ENCODE data around the gene NIPAL4.

Gene NIPAL4

DNA sequence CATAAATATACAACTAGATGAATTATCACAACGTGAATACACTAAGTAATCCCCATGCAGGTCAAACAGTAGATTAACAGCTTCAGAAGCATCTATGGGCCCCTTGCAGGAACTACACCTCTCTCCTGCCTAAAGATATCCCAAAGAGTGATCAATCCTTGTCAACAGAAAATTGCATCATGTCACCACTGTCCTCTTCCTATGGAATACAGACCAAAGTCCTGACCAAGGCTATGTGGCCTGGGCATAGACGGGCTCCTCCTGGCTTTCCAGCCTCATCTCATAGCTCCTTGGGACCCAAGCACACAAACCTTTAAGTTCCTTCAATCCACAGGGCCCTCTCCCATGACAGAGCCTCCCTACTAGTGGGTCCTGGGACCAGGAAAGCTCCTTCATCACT lies 25.3 kb downstream of the NIPAL4 start:
- DNase-seq (ENCODE audit: low read depth in 2 of 2): no peak

DNA sequence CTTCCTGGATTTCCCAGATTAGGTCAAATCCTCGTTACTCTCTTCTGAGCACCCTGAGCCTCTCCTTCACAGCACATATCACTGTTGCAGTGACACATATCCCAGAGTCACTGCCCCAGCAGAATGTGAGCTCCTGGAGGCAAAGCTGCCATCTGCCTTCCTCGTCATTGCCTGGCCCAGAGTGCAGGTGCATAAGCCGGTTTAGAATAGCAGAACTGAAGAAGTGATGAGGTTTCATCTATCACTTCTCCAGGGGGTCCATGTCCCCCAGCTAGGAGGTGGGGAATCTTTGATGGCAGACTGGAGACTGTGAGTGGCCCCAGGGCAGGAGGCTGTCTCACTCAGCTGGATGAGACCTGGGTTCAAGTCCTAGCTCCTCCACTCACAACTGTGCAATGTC lies 25.8 kb downstream of the NIPAL4 start:
- no peak for DNase-seq (ENCODE audit: low read depth in 2 of 2)

DNA sequence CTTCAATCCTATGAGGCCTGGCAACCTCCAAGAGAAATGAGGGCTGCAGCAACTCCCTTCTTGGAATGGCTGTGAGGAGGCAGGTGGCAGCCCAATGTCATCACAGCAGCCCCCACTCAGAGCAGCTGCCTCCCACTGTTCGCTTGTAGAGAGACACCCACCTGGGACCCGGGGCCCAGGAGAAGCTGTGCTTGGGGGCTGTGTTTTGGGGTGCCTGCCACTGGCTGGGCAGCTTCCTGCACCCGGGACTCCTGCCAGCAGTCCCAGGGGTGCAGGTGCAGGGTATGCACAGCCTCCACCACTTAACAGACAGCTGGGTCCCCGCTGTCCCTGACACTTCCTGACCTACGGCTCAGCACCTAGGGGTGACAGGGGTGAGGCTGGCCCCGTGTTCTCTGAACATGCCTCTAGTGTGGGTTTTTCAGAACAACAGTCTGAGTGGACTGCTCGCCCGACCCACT lies 26.2 kb downstream of the NIPAL4 start:
- no peak for DNase-seq (ENCODE audit: low read depth in 2 of 2)

DNA sequence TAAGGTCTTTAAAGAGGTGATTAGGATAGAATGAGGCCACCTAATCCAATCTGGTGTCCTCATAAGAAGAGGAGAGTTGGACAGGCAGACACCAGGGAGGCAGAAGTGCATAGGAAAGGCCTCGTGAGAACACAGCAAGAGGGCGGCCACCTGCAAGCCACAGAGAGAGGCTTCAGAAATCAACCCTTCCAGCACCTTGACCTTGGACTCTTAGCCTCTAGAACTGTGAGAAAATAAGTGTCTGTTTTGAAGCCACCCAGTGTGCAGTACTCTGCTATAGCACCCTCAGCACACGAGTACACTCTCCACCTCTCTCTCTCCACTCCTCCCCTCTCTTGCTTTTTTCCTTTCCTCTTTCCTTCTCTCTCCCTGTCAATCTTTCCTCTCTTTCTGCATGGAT lies 26.8 kb downstream of the NIPAL4 start:
- no peak for DNase-seq (ENCODE audit: low read depth in 2 of 2)

DNA sequence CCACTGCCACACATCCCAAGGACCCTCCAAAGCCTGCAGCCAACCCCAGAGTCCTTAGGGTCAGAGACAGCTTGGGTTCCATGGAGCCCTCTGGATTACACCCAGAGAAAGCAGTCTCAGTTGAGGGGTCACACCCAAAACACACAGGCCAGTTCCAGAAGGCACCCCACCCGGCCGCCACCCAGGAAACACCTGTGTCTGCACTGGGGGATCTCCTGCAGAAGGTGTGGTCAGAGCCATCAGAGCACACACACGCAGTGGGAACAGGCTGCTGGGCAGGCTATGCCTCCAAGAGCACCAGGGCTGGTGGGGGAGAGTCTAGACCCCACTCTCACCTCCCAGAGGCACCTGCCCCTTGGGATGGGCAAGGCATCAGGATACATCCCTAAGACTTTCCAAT lies 27.3 kb downstream of the NIPAL4 start:
- DNase-seq (ENCODE audit: low read depth in 2 of 2): no peak

DNA sequence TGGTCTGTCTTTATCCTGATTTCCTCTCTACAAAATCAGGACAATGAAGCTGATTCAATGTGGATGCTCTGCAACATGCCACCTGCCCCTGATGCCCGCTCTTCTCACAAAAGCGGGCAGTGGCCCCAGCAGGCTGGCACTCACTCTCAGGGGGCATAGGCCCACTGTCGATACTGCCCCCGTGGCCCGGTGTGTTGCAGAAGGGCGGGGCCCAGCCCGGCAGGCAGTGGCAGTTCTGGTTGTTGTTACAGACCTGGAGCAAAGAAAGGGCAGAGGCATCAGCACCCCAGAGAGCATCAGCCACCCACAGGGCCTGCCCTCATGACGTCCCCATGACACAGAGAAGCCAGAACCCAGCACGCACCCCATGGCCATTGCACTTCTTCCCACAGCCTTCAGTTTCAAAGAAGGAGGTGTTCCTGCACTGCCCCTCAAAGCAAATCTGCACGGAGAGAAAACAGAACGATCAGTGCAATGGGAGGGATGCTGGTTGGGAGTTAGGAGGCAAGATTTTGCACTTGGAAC lies 31.5 kb downstream of the NIPAL4 start:
- no peak for DNase-seq (ENCODE audit: low read depth in 2 of 2)

DNA sequence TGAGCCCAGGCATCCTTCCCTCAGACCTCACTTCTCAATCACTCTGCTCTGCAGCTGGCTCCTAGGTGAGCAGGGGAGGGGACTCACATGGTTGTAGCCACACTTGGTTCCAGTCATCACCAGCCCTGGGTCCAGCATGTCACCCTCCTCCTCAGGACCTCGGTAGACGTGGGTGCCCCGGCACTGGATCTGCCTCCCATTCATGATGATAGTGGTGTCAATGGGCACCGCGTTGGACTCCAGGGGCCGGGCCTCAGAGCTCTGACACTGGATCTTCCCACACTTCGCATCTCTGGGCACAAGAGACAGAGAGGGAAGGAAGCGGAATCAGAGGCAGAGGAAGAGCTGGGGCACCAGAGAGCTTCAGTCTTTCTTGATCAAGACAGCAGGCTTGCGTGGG lies 32.9 kb downstream of the NIPAL4 start:
- DNase-seq (ENCODE audit: low read depth in 2 of 2): no peak

DNA sequence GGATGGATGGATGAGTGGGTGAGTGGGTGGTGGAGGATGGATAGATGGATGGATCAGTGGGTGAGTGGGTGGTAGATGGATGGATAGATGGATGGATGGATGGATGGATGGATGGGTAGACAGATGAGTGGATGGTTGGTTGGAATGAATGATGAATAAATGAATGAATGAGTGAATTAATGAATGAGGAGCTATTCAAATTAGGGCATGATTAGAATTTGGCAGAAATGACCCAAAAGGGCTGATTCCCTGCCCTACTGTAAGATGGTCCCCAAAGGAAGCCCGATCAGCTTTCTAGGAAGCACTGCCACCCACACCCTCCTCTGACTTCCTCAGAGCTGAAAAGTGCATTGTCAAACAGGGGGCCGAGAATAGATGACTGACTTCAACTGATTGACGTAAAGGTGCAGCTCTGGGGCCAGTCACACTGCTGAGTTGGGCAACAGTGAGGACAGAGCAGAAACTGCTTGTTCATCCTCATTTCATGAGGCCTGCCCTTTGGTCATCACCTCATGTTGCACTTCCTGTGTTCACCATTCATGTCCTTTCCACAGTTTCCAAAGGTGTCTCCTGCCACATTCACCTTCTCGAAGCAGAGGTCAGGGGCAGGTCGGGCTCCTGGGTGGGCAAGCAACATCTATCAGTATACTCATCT lies 34.3 kb downstream of the NIPAL4 start:
- DNase-seq (ENCODE audit: low read depth in 2 of 2): no peak

DNA sequence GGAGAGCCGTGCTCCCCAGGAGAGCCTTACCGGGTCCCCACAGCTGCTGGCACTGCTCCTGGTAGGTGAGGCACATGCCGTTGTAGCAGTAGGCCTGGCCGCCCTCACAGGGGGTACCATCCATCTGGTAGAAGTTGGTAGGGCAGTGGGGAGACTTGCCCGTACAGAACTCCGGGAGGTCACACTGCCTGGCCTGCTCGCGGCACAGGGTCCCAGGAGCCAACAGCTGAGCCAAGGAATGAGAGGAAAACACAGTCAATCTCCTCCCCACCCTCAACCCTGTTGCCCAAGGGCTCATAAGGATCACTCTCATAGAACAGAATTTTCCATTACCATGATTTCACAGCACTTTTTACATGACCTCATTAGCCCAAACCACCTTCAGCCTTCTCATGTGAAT lies 36.9 kb downstream of the NIPAL4 start:
- no peak for DNase-seq (ENCODE audit: low read depth in 2 of 2)

DNA sequence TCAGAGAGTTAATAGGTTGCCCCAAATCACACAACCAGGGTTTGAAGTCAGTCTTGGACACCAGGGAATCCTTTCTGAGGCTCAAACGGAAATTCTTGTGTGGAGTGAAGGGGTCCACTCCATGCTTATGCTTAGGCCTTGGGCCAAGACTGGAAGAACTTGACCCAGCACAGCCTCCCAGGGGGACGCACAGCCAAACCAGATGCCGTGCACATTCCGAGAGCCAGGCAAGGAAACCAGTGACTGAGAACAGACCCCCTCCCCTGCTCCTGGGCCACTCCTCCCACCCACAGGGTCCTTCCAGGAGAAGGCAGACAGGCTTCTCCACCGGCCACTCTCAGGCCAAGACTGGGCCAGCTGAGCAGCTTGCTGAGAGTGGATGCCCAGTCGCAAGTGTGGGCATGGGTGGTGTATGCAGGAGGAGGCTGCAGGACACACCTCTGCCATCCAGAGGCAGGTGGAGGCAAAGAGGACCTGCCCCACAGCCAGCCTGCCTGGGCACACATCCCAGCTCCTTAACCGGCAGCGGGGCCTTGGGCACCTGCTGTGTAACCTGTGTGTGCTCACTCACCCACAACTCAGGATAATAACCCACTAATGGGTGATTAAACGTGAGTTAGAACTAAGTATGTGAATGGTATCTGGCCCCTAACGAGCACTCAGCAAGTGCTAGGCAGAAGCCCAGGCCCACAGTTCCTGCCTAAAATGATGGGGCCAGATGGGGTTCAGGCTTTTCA lies 38.0 kb downstream of the NIPAL4 start:
- no peak for DNase-seq (ENCODE audit: low read depth in 2 of 2)

DNA sequence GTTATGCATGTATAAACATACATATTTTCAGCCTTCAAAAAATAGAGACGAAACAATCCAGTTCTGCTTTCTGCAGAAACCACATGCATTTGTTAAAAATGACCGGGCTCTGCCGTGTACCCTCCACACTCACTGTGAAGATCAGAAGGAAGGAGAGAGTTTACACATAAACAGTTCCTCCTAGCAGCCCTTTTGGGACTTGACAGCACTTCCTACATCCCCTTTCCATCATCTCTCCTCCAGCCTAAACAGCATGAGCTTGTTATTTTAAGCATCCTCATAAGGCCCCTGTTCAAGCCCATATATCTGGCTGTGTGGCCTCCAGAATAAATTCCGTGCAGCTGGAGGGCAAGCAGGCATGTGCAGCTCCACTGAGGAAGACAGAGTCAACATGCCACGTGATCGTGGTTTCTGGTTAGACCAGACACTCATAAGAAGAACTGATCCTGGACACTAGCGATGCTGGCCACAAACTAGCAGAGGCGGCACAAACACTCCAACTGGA lies 42.2 kb downstream of the NIPAL4 start:
- no peak for DNase-seq (ENCODE audit: low read depth in 2 of 2)

DNA sequence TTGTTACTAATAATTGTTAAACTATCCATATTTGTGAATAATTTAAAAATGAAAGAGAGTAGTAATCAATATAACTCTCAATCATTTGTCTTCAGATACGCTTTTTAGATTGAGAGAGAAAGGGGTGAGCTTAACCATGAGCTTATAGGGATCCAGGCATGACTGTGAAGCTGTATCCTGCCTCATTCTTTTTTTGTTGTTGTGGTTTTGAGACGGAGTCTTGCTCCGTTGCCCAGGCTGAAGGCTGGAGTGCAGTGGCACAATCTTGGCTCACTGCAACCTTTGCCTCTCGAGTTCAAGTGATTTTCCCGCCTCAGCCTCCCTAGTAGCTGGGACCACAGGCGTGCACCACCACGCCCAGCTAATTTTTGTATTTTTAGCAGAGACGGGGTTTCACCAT lies 44.0 kb downstream of the NIPAL4 start:
- no peak for DNase-seq (ENCODE audit: low read depth in 2 of 2)

DNA sequence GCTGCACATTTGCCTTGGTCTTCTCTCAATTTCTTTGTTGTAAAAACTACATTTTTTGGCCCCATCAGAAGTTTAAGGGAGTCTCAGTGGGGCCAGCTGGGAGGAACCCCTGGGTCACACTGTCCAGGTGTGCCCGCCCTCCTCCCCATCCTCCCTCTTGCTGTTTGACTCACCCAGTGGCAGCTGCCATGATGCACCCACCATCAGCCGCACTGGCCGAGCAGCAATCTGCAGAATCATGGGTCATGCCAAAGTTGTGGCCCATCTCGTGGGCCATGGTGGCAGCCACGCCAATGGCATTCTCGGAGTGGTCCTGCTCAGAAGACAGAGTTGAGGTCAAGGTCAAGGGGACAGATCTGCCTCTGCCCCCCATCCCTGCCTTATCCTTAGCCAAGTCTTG lies 45.5 kb downstream of the NIPAL4 start:
- DNase-seq (ENCODE audit: low read depth in 2 of 2): no peak

DNA sequence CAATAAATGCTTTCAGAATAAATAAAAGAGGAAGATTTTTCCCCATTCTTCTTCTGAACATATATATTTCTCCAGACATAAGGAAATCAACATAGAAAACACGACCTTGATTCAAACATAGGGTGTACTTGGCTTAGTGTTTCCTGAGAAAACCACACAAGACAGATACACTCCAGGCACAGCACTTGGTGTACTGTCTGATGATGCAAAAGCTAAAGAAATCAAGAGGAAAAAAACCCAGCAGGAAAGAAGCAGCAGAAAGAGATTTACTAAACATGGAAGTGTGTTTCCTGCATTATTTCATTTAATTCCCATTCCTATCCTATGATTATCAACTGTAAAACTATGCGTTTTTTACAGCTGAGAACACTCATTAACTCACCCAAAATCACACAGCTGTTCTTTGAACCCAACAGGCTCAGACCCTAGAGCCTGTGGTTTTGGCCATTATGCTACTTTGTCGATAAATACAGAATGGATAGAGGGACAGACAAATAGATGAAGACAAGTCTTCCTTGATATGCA lies 46.1 kb downstream of the NIPAL4 start:
- no peak for DNase-seq (ENCODE audit: low read depth in 2 of 2)

DNA sequence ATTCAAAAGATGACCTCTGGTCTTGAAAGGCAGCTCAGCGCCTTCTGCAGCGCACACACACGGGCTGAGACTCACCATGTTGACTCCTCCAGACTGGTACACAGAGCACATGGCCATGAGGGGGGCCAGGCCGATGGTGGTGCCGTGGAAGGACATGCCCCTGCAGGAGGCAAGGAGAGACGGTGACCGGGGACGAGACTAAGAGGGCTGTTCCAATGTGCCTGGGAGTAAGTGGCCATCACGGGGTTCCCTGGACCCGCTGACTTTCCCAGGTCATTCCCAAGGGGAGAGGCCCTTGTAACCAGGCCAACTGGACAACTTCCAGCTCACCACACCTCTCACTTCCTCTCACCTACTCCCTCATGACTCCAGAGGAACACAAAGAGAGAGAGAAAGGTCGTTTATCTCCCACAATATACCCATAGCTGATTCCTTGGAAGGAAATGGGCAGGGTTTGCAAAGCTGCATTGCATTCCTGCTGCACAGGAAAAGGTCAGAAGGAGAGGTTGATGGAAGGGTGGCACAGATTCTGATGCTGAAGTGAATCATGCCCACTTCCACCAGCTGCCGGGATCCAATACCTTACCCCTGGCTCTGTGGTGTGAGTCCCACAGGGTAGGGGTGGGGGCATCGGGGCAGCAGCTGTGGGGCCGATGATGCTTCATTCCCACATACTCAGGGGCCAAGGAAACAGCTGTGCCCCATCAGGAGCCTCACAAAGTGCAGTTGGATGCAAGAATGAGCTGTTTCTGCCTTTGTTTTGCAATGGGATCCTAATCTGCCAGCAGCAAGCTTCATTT lies 47.2 kb downstream of the NIPAL4 start:
- DNase-seq (ENCODE audit: low read depth in 2 of 2): no peak

DNA sequence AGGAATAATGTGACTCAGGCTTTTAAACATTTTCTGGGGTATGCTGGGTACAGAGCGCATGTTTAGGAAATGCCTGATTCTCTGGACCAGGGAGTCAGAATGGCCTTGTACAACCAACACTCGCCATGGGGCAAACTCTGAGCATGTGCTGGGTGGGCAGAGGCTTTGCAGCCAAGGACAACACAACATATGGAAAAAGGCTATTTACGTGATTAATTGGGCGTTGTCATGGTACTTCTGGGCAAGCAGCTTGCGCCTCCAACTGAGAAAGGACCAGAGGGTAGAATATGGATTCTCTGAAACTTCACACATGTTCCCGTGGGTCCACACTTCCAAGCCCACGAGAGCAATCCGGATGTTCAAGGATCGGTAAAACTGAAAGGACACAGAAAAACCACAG lies 49.1 kb downstream of the NIPAL4 start:
- DNase-seq (ENCODE audit: low read depth in 2 of 2): no peak

DNA sequence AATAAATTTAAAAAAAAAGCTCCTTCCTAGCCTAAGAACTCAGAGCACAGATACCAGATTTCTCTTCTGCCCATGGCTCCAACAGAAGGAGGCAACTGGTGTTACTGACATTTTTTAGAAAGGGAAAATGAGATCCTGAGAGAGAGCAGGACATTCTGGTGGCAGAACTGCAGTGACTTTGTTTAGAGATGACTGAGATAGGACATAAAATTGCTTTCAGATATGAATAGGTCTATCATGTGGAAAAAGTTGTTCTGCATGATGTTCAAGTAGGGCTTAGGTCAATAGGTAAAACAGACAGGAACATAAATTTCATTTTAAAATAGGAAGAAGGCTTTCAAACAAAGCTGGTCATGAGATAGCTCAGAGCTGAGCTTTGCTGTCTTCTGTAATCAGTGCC lies 49.6 kb downstream of the NIPAL4 start:
- no peak for DNase-seq (ENCODE audit: low read depth in 2 of 2)

DNA sequence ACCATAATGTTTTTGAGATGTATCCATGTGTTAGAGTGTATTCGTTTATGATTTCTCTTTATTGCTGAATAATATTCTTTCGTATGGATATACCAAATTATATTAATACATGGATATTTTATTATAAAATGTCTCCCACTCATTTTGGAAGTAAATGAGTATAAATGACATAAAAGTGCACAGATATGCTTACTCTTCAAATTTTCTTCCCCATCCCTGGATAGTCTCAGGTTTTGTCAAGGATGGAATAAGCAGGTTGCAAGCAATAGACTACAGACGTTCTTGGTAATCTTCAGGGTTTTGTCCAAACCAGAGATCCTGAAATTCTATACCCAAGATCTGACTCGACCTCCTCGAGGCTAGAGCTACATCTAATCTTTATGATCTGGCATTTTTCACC lies 50.7 kb downstream of the NIPAL4 start:
- DNase-seq (ENCODE audit: low read depth in 2 of 2): no peak

DNA sequence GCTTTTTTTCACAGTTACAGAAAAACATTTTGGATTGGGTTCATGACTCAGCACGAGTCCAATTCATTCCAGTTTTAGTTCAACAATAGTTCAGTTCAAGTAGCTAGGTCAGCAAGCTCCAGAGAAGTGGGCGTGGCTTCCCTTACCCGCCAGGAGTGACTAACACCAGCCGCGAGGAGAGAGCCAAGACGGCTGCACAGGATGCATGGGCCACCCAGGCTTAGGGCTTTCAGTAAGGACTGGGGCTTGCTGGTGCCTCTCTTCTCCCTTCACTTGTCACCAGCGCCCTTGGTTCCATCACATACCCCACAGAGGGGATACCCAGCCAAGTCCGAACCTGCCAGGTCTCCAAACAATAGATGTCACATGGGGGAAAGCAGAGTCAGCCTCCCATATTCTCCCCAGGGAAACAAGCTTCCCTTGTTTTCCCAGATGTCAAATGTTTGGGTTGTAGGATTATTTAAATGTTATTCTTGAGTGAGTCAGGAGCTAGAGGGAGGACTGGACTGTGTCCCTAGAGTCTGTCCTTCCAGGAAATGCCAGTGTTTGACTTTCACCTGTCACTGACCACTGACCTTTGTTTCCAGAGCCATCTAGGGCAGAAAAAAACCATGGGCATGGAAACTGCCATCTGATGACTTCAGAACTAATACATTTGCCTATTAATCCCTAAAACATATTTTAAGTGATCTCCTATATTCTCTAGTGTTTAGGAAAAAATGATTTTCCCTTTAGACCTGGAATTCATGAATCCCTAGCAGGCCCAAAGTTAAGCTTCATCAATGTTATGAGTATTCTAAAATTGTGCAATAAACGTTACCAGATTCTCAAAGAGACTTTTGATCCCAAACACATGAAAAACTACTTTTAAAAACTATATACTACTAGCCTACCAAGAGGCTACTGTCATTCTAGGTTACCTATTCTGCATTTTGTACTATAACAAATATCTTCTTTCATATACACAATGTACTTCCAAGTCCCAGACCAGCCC lies 51.9 kb downstream of the NIPAL4 start:
- DNase-seq (ENCODE audit: low read depth in 2 of 2): no peak

DNA sequence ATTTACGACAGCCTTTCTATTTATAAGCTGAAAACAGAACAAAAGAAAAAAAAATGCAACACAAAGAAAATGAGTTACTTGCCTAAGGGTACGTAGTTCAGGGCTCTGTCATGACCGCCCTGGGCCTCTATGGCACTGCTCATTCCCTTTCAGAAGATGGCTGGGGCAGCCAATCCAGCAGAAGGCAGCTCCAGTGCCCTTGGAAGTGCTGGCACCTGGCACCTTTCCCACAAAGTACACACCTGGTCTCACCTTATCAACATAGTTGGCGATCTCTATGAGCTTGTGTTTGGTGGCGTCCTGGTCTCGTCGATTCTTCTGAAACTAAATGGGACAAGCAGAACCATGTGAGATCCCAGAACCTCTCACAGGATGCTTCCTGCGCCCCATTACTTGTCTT lies 53.2 kb downstream of the NIPAL4 start:
- no peak for DNase-seq (ENCODE audit: low read depth in 2 of 2)

DNA sequence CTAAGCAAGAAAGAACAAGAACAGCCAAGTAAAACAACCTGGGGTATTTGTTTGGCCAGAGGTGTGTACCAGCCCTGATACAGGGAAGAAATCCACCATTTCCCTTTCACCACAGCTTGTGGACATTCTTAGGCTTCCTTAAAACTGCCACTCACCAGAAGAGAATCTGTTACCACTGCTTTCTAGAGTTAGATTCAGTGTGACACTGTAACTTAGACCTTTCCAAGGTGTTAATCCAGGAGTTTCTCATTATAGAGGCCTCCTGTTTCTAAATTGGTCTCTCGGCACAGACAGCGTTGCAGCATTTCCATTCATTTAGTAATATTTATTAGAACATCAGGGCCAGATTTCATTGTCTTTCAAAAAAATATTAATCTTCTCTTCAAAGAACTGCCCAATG lies 55.0 kb downstream of the NIPAL4 start:
- DNase-seq (ENCODE audit: low read depth in 2 of 2): no peak

Measured in stimulated activated CD8-positive, alpha-beta memory T cell treated with anti-CD3 and anti-CD28 coated beads, Interleukin-15, amount 100 ng/mL, for 4 hours (primary cell).